Fibroblast of upper back skin (primary cell): Measurements from ENCODE around the gene SDK2.

Experiments
- DNase-seq: peaks from one replicate; pipeline ENCODE4 v3.0.0-alpha.2; 2013

SDK2 gene

DNA sequence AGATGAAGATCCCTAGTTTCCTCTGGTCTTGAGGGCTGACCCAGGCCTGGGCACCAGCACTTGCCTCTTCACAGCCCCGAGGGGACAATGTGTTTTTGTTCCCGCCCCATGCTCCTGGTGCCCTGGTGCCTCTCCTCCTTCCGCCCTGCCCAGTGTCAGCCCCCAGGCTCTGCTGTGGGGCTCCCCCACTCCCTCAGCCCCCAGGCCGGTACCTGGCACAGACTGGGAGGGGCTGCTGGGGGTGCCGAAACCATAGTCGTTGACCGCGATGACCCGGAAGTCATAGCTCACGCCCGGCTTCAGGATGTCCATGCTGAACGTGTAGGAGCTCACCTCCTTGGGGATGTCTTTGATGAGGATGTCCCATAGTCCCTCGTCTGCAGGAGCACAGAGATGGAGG, 292.0 kb downstream of the SDK2 start:
- no peak for DNase-seq

DNA sequence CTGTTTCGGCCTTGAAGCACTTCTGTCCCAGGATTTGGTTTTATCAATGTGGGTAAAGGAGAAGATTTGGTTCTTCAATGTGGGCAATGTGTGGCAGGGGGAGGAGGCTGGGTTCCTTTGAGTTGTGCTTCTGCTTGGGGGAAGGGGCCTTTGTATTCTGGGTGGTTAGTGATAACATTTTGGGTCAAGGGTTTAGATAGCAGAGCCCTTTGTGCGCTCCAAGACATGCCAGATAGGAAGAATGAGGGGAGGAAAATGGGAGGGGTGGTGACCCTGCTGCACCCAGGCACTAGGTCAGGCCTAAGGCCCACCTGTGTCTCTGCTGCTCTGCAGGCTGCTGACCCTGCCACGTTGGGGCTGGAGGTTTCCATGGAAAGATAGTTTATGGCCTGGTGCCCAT, 292.5 kb downstream of the SDK2 start:
- DNase-seq = no peak

DNA sequence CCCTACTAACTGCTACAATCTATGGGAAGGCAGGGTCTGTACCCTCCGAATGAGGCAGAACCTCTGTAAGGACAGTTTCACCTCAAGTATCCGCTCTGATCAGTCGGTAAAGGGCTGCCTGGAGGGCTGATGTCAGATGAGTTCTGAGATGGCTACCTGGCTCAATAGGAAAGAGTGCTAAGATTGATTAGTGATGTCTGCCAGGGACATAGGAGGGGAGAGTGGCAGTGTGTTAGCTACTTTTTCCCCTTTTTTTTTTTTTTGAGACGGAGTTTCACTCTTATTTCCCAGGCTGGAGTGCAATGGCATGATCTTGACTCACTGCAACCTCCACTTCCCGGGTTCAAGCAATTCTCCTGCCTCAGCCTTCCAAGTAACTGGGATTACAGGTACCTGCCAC, 293.4 kb downstream of the SDK2 start:
- DNase-seq = no peak

DNA sequence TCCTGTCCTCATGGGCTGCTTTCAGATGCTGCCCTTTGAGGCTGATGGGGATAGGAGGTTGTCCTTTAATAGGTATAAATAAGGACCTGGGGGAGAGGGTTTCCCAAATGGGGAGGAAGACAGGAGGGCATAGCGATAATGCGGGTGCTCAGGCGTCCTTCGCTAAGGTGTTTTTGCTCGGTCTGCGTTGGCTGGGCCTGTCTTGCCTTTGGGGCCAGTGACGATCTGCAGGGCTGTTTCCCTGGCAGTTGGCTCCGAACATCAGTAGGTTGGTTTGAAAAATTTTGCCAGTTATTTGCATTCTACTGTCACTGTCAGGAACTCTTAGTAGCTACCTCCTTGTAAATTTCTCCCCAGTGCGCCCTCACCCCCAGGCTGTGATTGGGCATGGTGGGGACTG, 294.6 kb downstream of the SDK2 start:
- DNase-seq = no peak

DNA sequence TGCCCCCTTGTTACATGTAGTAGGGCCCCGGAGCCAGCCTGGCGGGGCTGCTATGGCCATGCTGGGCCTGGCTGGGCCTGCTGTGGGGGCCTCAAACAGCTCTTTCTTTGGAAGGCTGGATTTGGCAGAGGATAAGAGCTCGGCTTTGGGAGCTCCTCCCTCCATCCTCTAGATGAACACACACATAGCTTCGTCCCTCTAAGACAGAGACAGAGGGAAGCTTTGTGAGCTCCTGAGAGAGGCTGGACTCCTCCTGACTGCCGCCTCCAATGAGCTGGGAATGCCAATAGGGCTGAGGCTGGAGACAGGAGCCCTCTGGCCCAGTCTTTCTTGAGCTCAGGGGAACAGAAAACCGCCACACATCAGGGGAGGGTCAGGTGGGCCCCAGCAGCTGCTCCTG, 295.1 kb downstream of the SDK2 start:
- DNase-seq = peak; percentile 31

DNA sequence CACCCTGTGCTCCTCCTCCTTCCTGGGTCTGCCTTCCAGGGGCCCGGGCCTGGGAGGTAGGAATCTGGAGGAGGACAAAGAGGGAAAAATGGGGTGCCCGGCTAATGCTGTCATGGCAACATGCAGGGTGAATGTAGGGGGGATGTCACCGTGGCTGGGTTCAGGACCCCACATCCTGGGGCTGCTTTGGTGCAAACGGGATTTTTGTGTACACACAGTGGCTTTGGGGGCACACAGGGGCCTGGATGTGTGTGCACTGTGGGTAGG, 295.5 kb downstream of the SDK2 start:
- DNase-seq = no peak

DNA sequence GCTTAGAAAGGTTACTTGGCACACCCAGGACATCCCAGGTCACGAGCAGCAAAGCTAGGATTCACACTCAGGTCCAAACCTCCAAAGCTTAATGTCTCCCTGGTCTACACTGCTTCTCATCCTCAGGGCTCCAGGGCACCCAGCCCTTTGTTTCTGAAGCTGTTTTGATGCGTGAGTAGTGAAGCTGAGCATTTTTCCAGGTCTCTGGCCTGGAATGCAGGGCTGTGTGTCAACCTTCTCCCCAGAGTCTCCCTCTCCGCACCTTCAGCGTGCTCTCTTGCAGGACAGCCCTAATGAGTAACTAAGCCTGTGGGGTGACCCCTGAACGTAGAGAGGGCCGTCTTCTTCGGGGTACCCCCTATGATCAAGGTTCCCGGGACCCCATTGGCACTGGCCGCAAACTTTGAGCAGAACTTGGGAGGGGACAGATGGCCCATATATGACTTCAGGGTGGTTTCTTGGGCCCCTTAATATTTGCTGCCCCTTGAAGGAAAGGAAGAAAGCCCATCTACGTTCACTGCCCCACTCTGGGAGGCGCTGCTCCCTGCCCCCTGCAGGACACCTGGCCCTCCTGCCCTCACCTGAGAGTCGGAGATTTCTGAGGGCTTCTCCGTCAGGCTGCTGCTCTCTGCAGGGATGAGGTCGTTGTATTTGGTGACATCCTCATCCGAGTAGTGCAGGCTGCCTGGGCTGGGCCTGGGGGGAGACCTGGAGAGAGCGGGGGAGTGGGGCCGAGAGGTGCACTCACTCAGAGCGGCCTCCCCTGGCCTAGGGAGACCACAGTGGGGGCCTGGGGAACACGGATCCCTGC, 296.0 kb downstream of the SDK2 start:
- no peak for DNase-seq

DNA sequence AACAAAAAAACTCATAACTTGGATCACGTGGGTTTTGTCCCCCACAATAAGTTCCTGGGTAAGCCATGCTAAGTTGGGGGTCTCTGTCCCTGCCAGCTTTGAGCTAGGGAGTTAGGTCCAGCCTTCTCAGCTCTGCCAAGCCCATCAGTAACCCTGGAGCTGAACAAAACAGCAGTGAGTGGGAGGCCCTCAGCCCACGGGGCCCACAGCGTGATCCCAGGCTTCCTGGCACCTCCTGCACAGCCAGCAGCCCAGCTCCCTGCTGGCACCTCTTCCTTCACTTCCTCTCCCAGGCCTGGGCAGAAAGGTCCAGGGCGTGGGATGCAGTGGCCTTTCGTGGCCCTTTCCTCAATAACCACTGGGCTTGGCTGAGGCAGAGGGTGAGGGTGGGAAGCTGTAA, 296.9 kb downstream of the SDK2 start:
- no peak for DNase-seq

DNA sequence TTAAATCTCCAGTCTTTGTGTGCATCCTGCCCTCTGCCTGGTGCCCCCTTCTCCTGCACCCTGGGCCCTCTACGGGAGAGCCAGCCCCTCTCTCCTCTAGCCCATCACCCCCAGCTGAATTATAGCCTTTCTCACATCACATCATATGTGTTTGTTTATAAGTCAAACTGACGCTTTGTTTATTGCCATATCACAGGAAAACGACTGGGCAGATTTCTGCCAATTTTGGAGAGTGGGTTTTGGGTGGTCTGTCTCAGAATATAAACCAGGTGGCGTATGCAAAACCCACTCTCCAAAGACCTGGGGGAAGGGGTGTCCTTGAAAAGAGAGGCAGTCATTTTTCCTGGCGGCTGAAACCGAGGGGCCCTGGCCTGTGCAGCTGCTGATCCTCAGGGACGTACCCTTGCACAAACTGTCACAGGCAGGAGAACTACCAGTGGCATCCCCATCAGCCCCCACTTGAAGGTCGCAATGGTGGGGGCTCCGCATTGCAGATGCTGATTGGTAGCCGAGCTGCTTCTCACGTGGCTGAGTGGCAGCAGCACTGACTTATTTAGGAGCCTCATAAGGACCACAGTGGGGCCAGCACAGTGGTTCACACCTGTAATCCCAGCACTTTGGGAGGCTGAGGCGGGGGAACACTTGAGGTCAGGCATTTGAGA, 297.6 kb downstream of the SDK2 start:
- no peak for DNase-seq

DNA sequence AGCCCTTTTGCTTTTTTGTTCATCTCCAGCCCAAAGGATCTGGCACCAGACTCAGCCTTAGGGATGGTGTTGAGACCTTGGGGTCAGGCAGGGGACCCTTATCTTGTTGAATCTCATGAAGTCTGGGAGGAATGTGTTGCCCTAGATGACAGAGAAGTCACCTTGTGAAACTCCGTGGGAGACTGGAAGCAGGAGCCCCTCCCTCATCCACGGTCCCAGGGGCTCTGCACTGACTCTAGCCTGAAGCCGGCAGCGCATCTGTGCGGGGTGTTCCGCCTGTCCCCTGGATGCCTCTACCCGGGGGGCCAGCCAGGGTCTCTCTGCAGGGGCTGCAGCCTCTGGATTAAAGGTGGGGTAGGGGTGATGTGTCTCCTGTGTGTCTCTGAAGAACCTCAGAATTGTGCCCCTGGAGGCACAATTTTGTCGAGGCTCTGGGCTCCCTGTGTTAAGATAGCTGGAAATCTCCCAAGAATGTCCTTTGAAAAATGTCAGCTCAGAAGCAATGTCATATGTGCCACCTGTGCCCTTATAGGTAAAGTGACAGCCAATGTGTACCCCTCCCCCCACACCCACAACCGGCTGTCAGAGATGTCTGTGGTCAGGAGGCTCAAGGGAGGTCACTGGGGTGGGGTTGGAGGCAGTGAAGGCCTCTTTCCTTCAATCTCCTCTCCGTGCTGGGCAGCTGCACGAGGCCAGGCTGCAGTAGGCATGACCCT, 300.3 kb downstream of the SDK2 start:
- DNase-seq = no peak

DNA sequence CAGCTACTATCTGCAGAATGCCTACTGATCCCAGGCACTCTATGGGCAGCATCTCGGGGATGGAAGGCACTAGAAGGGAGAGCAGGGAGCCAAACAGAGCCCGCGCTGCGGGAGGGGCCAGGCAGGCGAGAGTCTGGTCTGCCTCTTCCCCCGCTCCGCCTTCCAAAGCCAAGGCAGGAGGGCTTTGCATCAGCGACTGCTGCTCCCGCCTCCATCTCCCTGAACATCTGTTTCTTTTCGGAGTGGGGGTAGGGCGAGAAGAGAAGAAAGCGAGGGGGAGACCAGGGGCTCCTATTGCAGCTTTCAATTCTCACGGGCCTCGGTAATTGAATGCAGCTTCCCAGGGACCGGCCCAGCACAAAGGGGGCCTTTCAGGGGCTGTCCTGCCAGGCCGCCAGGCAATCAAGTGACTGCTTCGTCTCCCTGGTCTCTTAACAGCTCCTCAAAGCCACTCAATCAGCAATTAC, 301.0 kb downstream of the SDK2 start:
- peak; percentile 95 for DNase-seq

DNA sequence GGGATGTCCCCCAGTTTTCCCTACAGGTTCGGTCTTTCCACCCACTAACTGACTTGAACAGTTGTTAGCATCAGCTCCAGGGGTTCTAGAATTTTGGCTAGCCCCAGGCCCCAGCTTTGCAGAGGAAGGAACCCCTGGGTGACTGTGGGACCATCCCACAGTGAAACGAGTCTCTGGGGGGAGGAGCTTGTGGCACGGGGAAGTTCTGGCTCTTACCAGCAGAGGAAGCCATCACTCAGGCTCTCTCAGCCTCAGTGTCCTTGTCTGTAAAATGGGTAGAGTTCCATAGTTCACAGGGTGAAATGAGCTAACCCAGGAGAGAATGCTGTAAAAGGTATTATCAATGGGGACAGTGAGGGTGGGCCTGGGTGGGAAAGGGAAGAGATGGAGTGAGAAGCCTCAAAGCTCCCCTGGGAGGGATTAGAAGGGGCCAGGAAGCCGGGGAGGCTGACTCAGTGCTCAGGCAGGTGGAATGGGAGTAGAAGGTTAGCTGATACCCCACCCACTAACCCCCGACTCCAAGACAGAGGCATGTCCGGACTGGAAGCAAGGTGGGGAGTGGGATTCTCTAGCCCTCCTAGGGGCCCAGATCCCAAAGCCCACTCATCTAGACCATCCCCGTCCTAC, 301.6 kb downstream of the SDK2 start:
- peak; percentile 93 for DNase-seq

DNA sequence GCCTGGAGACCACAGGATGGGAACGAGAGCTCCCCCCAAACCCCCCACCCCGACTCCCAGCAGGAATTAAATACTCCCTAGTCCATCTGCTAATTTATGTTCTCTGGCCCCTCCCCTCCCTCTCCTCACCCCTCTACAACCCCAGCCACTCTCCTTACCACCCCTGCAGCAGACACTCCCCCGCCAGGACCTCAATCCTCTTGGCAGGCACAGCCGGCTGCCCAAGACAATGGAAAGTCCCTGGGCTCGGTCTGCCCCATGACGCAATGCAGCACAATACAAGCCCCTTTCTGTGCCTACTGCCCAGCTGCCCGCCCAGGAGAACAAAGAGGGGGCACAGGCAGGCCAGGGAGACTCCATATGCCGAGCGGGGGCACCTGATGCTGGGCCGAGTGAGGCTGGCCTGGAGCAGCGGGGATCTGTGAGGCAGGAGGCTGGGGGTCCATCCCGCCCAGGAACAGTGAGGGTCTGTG, 302.2 kb downstream of the SDK2 start:
- peak; percentile 84 for DNase-seq

DNA sequence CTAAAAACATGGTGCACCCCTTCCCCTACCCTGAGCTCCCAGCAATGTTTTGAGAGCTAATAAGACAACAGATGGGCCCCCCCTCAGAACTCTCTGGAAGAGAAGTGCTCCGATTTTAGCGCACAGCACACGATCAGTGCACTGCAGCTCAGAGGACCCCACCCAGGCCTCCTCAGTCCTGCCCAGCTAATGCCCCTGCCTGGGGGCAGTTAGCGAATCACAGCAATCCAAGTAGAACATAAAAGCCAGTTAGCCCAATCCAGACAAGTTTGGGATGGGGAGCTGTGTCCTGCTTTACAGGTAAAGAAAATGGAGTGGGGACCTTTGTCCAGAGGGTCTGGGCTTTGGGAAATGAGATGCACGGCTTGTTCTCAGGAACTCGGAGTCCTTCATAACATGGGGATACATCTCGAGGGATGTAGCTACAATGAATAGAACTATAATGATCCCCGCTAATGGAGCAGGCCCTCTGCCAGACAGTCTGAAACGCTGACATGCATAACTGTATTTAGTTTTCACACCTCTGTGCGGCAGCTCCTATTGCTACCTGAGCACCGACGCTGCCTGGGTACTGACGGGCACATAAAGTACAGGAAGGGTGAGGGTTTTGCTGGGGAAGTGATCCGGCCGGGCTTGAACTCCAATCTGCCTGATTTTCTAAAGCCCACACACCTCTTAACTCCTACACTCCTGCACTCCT, 302.7 kb downstream of the SDK2 start:
- DNase-seq = no peak

DNA sequence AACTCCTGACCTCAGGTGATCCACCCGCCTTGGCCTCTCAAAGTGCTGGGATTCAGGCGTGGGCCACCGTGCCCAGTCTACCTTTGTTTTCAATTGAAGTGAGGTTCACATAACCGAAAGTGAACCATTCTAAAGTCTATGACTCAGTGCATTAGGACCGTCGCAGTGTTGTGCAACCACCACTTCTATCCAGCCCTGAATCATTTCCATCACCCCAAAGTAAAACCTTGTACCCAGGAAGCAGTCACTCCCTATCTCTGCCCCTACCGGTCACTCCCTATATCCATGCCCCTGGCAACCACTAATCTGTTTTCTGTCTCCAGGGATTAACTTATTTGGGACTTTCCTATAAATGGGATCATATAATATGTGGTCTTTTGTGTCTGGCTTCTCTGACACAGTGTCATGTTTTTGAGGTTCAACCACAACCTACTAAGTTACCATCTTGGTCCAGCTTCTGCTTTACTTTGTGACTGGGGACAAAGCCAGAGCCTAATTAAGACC, 304.1 kb downstream of the SDK2 start:
- DNase-seq = peak; percentile 88

DNA sequence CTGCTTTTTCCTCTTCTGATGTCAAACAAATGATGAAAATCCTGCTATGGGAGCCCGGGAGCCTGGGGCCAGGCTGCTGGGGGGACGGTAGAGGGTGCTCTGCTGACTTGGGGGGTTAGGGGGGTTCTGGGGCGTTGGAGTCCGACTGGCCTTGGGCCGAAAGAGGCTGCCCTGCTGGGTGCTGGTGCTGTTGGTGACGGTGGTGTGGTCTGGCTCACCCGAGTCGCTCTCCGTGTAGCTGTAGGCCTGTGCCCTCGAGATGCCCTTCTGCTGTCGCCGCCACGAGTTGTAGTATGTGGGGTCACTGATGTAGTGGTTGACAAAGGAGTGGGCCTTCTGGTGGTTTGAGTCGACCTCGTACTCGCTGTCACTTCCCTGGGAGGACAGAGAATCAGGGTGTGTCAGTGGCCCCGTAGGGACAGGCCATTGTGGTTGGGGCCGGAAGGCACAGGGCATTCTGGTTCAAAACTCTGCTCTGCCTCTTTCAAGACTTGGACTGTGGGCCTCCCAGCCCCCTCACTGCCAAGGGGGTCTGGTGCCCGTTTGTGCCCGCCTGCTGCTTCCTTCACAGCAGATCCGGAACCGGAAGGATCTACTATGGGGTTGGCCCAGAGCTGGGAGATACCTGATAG, 305.6 kb downstream of the SDK2 start:
- no peak for DNase-seq

DNA sequence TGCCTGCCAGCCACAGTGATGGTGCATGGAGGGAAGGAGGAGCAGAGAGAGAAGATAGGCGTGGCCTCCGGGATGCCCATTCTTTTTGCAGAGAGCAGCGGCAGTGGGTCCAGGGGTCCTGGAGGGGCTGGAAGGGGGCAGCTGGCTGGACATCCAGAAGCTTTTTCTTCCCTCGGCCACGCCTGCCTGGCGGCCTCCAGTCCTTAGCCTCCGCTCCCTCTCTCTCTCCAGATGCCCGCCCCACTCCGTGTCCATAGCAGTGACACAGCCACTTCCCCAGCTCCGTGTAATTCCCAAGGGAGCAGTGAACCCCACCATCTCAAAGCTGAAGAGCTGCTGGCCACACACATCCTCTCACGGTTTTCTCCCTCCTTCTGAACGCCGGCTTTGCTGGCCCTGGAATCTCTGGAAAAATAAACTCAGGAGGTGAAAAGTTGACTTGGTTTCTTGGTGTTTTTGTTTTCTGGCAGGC, 306.2 kb downstream of the SDK2 start:
- peak; percentile 22 for DNase-seq

DNA sequence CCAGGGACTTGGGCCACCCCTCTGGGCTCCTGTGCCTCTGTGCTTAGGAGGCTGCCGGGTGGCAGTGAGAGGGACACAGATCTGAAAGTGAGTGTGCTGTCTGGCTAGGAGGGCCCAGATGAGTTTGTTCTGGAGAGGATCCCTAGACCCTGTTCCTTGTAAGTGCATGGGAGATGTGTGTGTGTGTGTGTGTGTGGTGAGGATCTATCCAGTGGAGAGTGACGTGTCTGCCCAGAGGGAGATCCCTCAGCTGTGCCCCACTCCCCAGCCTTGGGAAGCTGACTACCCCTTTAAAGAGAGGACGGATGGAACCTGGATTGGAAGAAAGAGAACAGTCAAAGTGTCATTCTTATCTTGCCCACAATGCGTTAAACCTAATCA, 306.9 kb downstream of the SDK2 start:
- DNase-seq = no peak

DNA sequence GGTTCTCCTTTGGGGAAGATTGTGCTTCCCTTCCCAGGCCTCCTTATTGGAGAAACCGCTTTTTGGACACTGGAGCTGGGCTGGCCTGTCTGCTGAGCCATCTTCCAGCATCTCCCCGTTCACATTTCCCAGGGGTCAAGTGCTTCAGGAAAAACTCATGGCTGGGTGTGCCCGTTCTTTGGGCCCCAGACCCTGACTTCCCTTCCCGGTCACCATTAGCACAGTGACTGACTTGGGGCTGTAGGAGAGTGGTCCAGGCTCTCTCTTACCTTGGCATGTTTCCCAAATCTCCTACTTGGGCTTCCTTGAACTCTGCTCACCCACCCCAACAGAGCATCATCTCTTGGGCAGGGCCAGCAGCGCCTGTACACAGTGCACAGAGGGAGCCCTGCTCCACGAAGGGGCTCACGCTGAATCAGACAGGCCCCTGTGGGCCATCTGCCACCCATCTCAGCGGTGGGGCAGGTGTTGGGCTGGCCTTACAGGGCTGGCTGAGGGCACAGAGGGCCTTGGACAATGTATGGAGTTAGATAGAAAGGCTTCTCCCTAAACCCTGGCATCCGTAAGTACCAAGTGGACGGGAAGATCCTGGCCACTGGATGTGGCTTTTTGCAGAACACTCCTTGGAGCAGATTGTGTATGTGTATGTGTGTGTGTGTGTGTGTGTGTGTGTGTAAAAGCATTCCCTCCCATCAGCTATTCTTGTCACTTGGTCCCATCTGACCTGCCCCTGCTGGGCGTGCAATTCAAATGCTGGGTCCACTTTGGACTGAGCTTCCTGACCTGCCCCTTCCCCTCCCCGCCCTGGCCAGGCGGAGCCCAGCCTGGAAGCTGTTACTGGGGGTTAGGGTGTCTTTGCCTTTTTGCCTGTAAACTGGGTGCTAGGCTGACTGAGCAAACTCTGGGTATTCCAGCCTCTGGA, 307.6 kb downstream of the SDK2 start:
- DNase-seq = no peak

DNA sequence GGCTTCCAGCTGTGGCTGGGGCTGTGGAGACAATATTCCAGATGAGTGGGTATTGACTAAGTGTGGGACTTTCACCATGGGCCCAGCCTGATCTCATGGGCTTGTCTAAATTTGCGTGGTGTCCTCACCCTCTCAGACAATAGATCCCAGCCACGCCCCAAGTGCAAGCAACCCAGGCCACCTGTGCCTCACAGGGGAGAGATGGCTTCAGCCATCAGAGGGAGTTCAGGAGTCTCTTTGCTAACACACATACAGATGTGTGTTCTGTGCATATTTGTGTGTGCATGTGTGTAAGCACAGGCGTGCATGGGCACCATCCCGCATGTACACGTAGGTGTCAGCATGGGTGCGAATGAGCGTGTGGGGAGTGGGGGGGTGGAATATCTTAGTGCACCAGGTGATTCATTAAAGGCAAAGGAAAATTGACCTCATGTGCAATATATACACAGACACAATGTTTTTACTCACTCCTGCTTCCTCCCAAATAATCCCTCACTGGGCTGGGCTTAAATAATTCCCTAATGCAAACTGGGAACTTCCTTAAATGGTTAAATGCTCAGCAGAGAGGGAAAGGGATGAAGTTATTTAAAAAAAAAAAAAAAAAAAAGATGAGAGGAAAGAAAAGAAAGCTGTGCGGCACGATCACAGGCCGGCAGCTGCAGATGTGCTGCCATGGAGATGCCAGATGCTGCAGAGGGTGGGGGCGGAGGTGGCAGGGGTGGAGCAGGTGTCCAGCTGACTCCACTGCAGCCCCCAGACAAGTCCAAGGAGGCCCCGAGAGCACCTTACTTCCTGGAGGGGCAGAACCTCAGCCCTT, 308.4 kb downstream of the SDK2 start:
- DNase-seq = no peak
